Esophagus muscularis mucosa (tissue), 4 donors: ENCODE results near the gene ZNF774.
"Not testable (repeated sequence)": the region's sequence is repeated elsewhere in the genome, so short reads cannot be mapped to it uniquely, and the experiment has no call there.

ENCODE experiments used
- CTCF ChIP-seq, 3 experiments: fragments of 200-600 bp in 2 of 3; fragments of 450-650 bp in 1 of 3; sonication (generic) in 2 of 3; IDR thresholded peaks; one replicate each; pipeline ENCODE4 v1.5.1; 2017 to 2019; ENCODE audit warnings: antibody characterized with exemption in 3 of 3, mild to moderate bottlenecking in 2 of 3, moderate library complexity in 1 of 3
- EP300 ChIP-seq: sonication (generic); formaldehyde crosslinking; IDR thresholded peaks from one replicate; pipeline ENCODE4 v1.6.1; 2017; ENCODE audit warnings: antibody characterized with exemption
- POLR2A ChIP-seq: fragments of 450-650 bp; IDR thresholded peaks from one replicate; pipeline ENCODE4 v1.6.1; 2017; ENCODE audit warnings: antibody characterized with exemption, moderate library complexity, mild to moderate bottlenecking, low read depth
- POLR2AphosphoS5 ChIP-seq, 2 donors: sonication (generic); formaldehyde crosslinking; IDR thresholded peaks; one replicate each; pipeline ENCODE4 v1.6.1; 2017; ENCODE audit warnings: antibody characterized with exemption in 2 of 2

DNA sequence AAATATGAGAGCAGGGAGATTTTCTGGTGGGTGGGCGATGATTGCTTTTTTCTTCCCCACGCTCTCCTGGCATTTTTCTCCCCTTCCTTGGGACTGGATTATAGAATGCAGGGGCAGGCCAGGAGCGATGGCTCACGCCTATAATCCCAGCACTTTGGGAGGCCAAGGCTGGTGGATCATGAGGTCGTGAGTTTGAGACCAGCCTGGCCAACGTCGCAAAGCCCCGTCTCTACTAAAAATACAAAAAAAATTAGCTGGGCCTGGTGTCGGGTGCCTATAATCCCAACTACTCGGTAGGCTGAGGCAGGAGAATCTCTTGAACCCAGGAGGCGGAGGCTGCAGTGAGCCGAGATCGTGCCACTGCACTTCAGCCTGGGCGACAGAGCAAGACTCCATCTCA lies 46.7 kb upstream of the ZNF774 start:
- not testable (repeated sequence) for TF ChIP-seq CTCF (IDR thresholded peaks at IDR 0.05); POLR2A; POLR2AphosphoS5 (IDR thresholded peaks at IDR 0.05); EP300
